Progenitor cell of endocrine pancreas (in vitro differentiated cells): Measurements from ENCODE around the gene ENOX2. TPM values are rescaled to one million over a fixed set of nuclear protein-coding genes. Genes with fewer than 3 reads are reported as not detected.
A peak's percentile ranks its signal among the peaks of the same experiment; 100 is the strongest.

Experiments
- DNase-seq: peaks from one replicate; pipeline ENCODE4 v3.0.0; 2021; ENCODE audit warnings: low spot score; ENCODE audit not compliant: unreplicated experiment
- H3K27ac Mint-ChIP-seq: 2 replicates; pipeline ENCODE4 v1.8.0; 2021; ENCODE audit warnings: mild to moderate bottlenecking, moderate library complexity, mixed read lengths
- H3K27me3 Mint-ChIP-seq: 2 replicates; pipeline ENCODE4 v1.8.0; 2021; ENCODE audit warnings: mixed read lengths
- H3K36me3 Mint-ChIP-seq: 2 replicates; pipeline ENCODE4 v1.8.0; 2022; ENCODE audit warnings: mixed read lengths; ENCODE audit not compliant: insufficient read depth
- H3K4me1 Mint-ChIP-seq: 2 replicates; pipeline ENCODE4 v1.8.0; 2021; ENCODE audit warnings: low read depth, mixed read lengths
- H3K4me3 Mint-ChIP-seq: 2 replicates; pipeline ENCODE4 v1.8.0; 2021; ENCODE audit warnings: low read depth, mild to moderate bottlenecking, moderate library complexity, mixed read lengths
- H3K9me3 Mint-ChIP-seq: 2 replicates; pipeline ENCODE4 v1.8.0; 2021; ENCODE audit warnings: low read depth, mixed read lengths
- CTCF ChIP-seq: fragments of 200-600 bp; sonication (generic); IDR thresholded peaks from one replicate; pipeline ENCODE4 v1.5.0; 2021; ENCODE audit warnings: antibody characterized with exemption, mild to moderate bottlenecking; ENCODE audit not compliant: unreplicated experiment
- total RNA-seq: library from RNA; stranded (reverse); gene quantifications from 2 replicates; pipeline ENCODE4 v1.2.1, GENCODE V29; 2021

The ENOX2 gene
- total RNA-seq, 1 donor from 2014 or later: 19.8 TPM

DNA sequence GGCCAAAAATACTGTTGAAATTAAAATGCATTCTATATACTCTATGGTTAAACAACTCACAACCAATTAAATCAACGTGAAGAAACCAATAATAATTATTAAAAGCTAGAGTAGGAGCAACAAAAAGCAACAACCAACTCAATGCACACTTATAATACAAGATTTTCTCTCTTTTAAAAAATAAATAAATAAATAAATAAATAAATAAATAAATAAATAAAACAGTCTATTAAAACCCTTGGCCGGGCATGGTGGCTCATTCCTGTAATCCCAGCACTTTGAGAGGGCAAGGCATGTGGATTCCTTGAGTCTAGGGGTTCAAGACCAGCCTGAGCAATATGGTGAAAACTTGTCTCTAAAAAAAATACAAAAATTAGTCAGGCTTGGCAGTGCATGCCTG is 62.7 kb downstream of the ENOX2 start:
- Mint-ChIP-seq H3K27me3 (no peaks in the 10 kb centered on the region), H3K36me3 (no peaks in the 10 kb centered on the region), H3K9me3 (peaks cover 4% of the 10 kb centered on the region), H3K4me3 (no peak overlapping the region), H3K4me1 (peaks cover 15% of the 10 kb centered on the region), H3K27ac (no peak overlapping the region)
- DNase-seq: no peak
- TF ChIP-seq CTCF: no peak

DNA sequence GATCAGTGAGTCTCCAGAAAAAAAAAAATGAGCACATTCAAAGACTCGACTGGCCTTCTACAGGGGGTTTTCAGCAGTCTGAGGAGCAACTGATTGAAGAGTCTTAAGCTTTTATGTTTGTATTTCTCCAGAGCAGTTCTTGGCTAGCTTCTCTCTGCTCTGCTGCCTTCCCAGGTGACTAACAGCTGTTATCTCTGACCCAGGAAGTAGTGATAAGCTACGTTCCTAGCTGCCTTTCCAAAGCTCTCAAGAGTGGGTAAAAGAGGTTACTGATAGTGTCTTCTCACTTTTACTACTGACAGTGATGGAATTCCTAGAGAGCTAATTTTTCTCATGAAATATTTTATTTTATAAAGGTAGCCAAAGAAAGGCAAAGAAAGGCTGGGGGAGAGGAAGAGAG is 66.6 kb downstream of the ENOX2 start:
- no peak overlapping the region for H3K27ac Mint-ChIP-seq
- peaks cover 8% of the 10 kb centered on the region for H3K4me1 Mint-ChIP-seq
- no peaks in the 10 kb centered on the region for H3K36me3 Mint-ChIP-seq
- H3K27me3 Mint-ChIP-seq: no peaks in the 10 kb centered on the region
- H3K9me3 Mint-ChIP-seq: no peaks in the 10 kb centered on the region
- DNase-seq: no peak
- H3K4me3 Mint-ChIP-seq: no peak overlapping the region
- no peak for TF ChIP-seq CTCF

DNA sequence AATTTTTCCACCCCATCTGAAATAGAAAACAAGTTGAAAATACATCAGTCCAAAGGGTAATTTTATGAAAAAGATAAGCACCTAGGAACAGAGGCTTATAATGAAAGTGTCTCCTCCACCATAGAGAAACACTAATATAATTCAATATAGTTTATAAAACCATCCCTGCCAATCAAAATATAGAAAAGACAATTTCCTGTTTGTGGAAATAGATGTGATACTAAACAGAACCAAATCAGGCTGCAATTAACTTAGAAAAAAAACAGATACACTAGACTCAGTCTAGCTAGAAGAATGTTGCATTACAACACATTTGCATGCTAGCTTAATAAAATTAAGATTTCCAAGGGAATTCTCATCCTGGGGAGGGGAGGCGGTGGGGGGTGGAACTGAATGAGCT is 68.2 kb downstream of the ENOX2 start:
- Mint-ChIP-seq H3K36me3 (no peaks in the 10 kb centered on the region), H3K9me3 (no peaks in the 10 kb centered on the region), H3K4me1 (peaks cover 8% of the 10 kb centered on the region), H3K4me3 (no peak overlapping the region), H3K27ac (no peak overlapping the region), H3K27me3 (no peaks in the 10 kb centered on the region)
- no peak for TF ChIP-seq CTCF
- DNase-seq: no peak

GRCh38 chrX:130834149-130834548 is 68.9 kb downstream of the ENOX2 start:
- Mint-ChIP-seq H3K27me3 (no peaks in the 10 kb centered on the region), H3K27ac (peak overlapping the region; percentile 73), H3K36me3 (no peaks in the 10 kb centered on the region), H3K9me3 (no peaks in the 10 kb centered on the region), H3K4me3 (no peak overlapping the region), H3K4me1 (peaks cover 8% of the 10 kb centered on the region)
- TF ChIP-seq CTCF: no peak
- no peak for DNase-seq

GRCh38 chrX:130831347-130831722 is 71.7 kb downstream of the ENOX2 start:
- H3K27me3 Mint-ChIP-seq: no peaks in the 10 kb centered on the region
- H3K27ac Mint-ChIP-seq: no peak overlapping the region
- no peak overlapping the region for H3K4me3 Mint-ChIP-seq
- H3K9me3 Mint-ChIP-seq: no peaks in the 10 kb centered on the region
- no peak for DNase-seq
- H3K36me3 Mint-ChIP-seq: no peaks in the 10 kb centered on the region
- no peak for TF ChIP-seq CTCF
- peaks cover 3% of the 10 kb centered on the region for H3K4me1 Mint-ChIP-seq
